WERI-Rb-1 (cell line): ENCODE results near the gene NDUFAF3.
A peak's percentile ranks its signal among the peaks of the same experiment; 100 is the strongest.
"Not testable (repeated sequence)": the region's sequence is repeated elsewhere in the genome, so short reads cannot be mapped to it uniquely, and the experiment has no call there.

Experiments used
- DNase-seq: peaks from one replicate; pipeline ENCODE4 v3.0.0-alpha.2; 2020
- H3K27ac ChIP-seq: fragments of 250-450 bp; sonication (Bioruptor Pico); 2 replicates; pipeline ENCODE4 v1.5.1; 2020; ENCODE audit warnings: mild to moderate bottlenecking, moderate library complexity
- H3K27me3 ChIP-seq: fragments of 250-450 bp; sonication (Bioruptor Pico); 2 replicates; pipeline ENCODE4 v1.5.1; 2021; ENCODE audit warnings: mild to moderate bottlenecking, low read depth, moderate library complexity; ENCODE audit not compliant: insufficient read depth, severe bottlenecking
- H3K36me3 ChIP-seq: fragments of 250-450 bp; sonication (Bioruptor Pico); 2 replicates; pipeline ENCODE4 v1.5.1; 2020; ENCODE audit warnings: mild to moderate bottlenecking, moderate library complexity
- H3K4me3 ChIP-seq: 2 replicates; pipeline ENCODE4 v1.5.1; 2011; ENCODE audit warnings: low read depth, mild to moderate bottlenecking, control low read depth, low read length
- H3K9me3 ChIP-seq: fragments of 250-450 bp; sonication (Bioruptor Pico); 2 replicates; pipeline ENCODE4 v1.5.1; 2021; ENCODE audit warnings: mild to moderate bottlenecking, moderate library complexity; ENCODE audit not compliant: severe bottlenecking
- CTCF ChIP-seq: IDR thresholded peaks from 2 replicates; pipeline ENCODE4 v1.5.1; 2011; ENCODE audit warnings: low read depth, mild to moderate bottlenecking, control low read depth, inconsistent platforms, low read length

Gene NDUFAF3

GRCh38 chr3:49005303-49005680, 16.6 kb upstream of the NDUFAF3 start:
- Histone ChIP-seq H3K4me3 (no peak overlapping the region), H3K36me3 (peaks cover 23% of the 10 kb centered on the region), H3K9me3 (no peaks in the 10 kb centered on the region), H3K27ac (no peak overlapping the region), H3K27me3 (no peaks in the 10 kb centered on the region)
- TF ChIP-seq CTCF: no peak
- no peak for DNase-seq

GRCh38 chr3:49005998-49006397, 15.9 kb upstream of the NDUFAF3 start:
- peaks cover 23% of the 10 kb centered on the region for H3K36me3 ChIP-seq
- peak overlapping the region; percentile 97 for H3K27ac ChIP-seq
- no peak for TF ChIP-seq CTCF
- peak overlapping the region; percentile 74 for H3K4me3 ChIP-seq
- no peaks in the 10 kb centered on the region for H3K9me3 ChIP-seq
- H3K27me3 ChIP-seq: no peaks in the 10 kb centered on the region
- no peak for DNase-seq

- DNase-seq: no peak
- peaks cover 25% of the 10 kb centered on the region for H3K36me3 ChIP-seq
- H3K27ac ChIP-seq: peak overlapping the region; percentile 97
- peak overlapping the region; percentile 74 for H3K4me3 ChIP-seq
- H3K27me3 ChIP-seq: no peaks in the 10 kb centered on the region
- TF ChIP-seq CTCF: no peak
- H3K9me3 ChIP-seq: no peaks in the 10 kb centered on the region
These were observed 15.4 kb upstream of the NDUFAF3 start for GRCh38 chr3:49006408-49007067.

GRCh38 chr3:49007068-49007770, 14.7 kb upstream of the NDUFAF3 start, which contains the start of gene WDR6:
WDR6 (plus strand) TSS chr3:49007391; CDS start chr3:49007432, 41 bp downstream.
- H3K4me3 ChIP-seq: peak within 1 kb of the TSS; percentile 74
- peak; percentile 98 for DNase-seq
- no peaks in the 10 kb centered on the region for H3K27me3 ChIP-seq
- peak within 1 kb of the TSS; percentile 97 for H3K27ac ChIP-seq
- TF ChIP-seq CTCF: peak; percentile 51
- no peaks in the 10 kb centered on the region for H3K9me3 ChIP-seq
- H3K36me3 ChIP-seq: peaks cover 32% of the 10 kb centered on the region

GRCh38 chr3:49007771-49008528, 14.0 kb upstream of the NDUFAF3 start:
- no peak for TF ChIP-seq CTCF
- H3K27ac ChIP-seq: peak overlapping the region; percentile 97
- peak; percentile 92 for DNase-seq
- no peaks in the 10 kb centered on the region for H3K9me3 ChIP-seq
- no peaks in the 10 kb centered on the region for H3K27me3 ChIP-seq
- peaks cover 39% of the 10 kb centered on the region for H3K36me3 ChIP-seq
- H3K4me3 ChIP-seq: peak overlapping the region; percentile 74

GRCh38 chr3:49008627-49009026, 13.3 kb upstream of the NDUFAF3 start:
- H3K4me3 ChIP-seq, H3K9me3 ChIP-seq, H3K27me3 ChIP-seq, DNase-seq: not testable (repeated sequence)
- H3K36me3 ChIP-seq: peaks cover 46% of the 10 kb centered on the region
- H3K27ac ChIP-seq: peak overlapping the region; percentile 97; the same call in 1 of the 2 replicates
